ENCODE data around the gene SDC4.

The SDC4 gene

GRCh38 chr20:45342855-45343531 lies 5.2 kb downstream of the SDC4 start:
- no peak for DNase-seq

GRCh38 chr20:45341939-45342854 lies 6.0 kb downstream of the SDC4 start:
- no peak for DNase-seq

DNA sequence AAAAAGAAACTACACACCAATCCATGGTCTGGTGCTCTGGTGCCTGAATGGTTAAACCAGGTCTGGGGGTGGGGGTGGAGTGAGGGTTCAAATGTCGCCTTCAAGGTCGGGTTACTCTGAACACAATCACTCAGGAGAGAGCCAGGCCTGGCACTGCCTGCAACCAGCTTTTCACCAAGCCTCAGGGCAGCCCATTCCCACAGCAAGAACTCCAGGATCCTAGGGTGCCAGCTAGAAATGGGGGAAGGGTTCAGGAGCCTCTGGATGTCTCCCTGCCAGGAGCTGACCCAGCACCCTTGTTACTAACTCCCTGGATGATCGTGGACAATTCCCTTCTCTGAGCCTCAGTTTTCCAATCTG lies 6.7 kb downstream of the SDC4 start:
- DNase-seq = no peak

- DNase-seq = no peak
Observed at GRCh38 chr20:45340951-45341350, 7.3 kb downstream of the SDC4 start.

DNA sequence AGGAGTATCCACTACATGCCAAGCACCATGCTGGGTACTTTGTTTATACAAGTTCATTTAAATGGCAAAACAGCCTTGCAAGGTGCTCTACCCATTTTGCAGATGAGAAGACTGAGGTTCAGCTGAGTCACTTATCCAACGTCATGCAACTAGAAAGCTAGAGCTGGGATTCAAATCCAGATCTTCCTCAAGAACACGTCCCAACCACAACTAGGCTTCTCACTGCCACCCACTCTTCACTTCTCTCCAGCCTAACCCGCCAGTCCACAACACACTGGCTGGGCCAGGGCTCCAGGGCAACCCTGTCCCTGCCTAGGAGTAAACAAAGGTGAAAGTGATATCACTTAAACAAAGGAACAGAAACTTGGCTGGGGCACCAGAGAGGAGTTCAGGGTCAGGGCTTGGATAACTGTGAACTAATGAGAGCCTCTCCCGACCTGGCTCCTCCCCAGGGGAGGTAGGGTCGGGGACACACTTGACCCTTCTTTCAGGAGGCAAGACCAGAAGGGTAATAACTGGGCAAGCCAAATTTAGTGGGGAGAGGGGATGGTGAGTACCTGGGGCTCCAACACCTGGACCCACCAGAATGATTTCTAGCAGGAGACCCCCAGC lies 7.9 kb downstream of the SDC4 start:
- no peak for DNase-seq

DNA sequence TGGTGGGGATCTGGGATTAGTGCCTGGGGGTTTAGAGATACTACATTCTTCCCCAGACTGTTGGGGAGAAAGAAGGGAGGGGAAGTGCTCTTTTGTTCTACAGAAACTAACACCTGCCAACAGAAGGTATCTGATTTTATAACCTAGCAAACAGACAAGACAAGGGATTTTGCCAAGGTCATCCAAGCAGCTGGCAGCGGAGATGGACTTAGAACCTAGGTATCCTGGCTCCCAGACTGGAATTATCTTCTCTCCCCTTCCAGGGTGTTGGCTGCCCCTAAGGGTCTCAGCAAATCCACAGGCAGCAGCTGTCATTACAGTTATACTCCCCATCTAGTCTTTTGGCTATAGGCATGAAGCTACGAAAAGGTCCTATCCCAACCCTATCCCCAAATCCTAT lies 8.4 kb downstream of the SDC4 start:
- DNase-seq = no peak

DNA sequence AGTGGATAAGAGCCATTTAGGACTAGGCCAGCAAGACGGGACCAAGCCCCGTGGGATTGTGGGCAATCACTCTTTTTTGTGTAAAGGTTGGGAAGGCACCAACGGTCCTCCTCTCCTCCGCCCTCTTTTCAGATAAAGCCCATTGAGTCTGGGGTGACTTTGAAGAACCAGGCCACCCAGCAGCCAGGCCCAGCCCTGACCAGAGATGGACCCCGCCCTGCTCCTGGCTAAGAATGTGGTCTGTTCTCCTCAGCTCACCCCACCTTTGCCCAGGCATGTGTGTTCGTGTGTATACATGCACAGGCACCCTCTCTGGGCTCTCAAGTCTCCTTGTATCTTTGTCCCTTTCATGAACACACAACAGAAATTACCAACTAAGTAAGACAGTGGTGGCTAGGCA lies 9.1 kb downstream of the SDC4 start:
- DNase-seq = no peak

GRCh38 chr20:45338121-45339030 lies 9.8 kb downstream of the SDC4 start:
- no peak for DNase-seq

DNA sequence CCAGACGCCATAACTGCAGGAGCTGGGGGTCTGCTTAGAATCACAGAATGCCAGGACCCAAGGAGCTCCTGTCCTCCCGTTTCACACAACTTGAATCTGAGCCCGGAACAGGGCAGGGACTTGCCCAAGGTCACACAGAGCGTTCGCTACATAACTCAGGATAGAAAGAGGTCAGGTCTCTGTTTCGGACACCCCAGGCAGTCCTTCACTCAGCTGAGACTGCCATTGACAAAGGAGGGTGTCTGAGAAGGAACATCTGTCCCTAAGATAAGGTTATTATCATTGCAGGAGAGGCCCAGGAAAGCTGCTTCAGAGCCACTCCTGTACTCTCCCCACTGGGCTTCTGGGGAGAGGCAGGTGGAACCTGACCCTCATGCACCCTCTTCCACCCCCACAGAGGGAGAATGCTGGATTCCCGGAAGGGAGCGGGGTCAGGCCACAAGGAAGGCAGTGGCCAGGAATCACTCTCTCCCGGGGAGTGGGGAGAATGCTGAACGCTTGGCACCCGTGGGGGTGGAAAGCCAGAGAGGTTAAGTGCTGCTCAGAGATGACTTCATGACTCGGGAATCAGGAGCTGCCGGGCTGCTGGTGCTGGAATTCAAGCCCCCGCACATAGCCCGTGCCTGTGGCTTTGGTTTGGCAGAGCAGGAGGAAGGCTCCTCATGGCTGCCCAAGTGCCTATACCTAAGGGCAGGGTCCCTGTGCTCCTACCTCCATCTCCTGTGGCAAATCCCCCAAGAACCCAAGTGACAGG lies 10.7 kb downstream of the SDC4 start:
- DNase-seq = no peak

GRCh38 chr20:45336530-45337366 lies 11.5 kb downstream of the SDC4 start:
- no peak for DNase-seq

- no peak for DNase-seq
Observed at GRCh38 chr20:45330476-45330875, 17.7 kb downstream of the SDC4 start.

DNA sequence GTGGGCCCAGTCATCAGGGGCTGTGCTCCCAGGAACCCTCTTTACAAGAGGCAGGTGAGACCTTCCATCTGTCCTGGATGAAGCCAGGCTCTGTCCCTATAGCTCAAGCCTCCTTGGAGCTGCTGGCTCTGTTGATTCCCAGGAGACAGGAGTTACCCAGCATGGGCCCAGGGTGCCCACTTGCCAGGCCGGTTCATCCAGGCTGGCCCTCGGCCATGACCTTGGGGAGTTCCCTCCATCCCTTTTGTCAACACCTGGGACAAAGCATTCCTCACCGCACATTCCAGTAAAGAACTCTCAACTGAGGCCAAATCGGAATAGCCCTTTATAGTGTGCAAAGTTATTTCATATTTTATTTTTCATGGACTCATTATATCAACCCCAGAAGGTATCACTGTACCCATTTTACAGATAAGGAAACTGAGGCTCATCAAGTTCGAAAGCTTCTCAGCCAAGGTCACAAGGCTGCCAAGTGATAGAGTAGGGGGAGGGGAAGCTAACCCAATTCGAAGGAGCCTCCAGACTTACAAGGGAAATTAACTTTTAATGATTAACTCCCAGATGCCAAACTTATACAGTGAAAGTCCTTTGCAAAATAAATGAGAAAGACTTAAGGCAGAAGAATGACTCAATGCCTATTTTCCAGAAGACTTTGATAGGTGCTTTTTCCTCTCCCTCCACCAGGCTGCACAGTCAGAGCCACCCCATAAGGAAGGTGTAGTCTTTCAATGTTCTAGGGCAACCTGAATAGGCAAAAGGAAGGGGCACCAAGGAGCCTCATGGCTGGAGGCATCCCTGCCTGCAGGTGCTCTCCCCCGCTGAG lies 18.5 kb downstream of the SDC4 start:
- no peak for DNase-seq

DNA sequence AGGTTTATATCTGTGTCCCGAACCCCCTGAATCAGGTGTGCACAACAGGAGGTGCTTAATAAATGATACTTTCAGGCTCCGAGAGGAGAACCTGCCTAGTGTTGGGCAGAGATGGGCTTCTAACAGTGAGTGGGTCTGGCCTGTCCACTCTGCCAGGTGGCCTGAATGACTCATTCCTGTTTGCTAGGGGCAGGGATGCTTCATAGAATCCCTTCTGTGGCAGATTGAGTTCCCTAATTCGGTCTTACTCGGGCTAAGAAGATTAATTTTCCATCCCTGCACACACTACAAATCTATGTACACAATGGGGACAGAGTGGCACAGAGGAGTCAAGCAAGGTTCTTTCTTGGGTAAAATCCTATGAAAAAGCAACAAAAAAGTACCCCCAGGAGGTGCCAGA lies 19.8 kb downstream of the SDC4 start:
- DNase-seq = no peak

GRCh38 chr20:45325371-45325770 lies 22.9 kb downstream of the SDC4 start:
- DNase-seq = no peak

DNA sequence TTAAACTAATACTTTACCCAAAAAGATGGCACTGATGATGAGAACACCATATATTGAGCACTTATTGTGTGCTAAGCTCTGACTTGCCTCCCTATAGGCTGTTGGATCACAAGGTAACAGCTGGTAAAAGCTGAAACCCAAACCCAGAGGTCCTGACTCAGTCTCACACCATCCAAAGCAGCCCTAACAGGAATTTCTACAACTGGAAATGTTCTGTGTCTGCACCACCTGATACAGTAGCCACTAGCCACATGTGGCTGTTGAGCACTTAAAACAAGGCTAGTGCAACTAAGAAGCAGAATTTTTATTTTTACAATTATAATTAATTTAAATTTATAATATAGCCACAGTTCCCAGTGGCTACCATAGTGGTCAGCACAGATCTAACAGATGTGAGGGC lies 24.5 kb downstream of the SDC4 start:
- no peak for DNase-seq

GRCh38 chr20:45322952-45323383 lies 25.3 kb downstream of the SDC4 start:
- DNase-seq = no peak

DNA sequence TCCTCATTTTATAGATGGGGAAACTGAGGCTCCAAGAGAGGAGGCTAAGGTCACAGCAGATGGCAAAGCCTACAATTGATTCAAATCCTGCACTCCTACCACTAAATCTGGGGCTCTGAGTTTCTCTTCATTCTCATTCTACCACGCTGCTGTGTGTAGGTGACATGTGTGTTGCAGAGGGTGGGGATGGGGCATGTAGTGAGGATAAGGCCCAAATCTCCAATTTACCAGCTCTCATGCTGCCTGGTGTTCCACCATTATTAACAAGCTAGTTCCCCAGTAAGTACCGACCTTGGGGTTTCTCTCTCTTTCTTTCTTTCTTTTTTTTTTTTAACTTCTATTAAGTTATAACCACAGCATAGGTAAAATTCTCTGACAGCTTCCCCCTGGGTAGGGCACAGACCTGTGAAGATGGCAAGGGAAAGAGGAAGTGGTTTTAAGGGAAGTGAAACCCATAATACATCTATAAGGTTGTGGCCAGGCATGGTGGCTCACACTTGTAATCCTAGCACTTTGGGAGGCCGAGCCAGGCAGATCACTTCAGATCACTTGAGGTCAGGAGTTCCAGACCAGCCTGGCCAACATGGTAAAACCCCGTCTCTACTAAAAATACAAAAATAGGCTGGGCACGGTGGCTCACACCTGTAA lies 27.2 kb downstream of the SDC4 start:
- peak; percentile 63 for DNase-seq

GRCh38 chr20:45318948-45319347 lies 29.3 kb downstream of the SDC4 start:
- DNase-seq = no peak

DNA sequence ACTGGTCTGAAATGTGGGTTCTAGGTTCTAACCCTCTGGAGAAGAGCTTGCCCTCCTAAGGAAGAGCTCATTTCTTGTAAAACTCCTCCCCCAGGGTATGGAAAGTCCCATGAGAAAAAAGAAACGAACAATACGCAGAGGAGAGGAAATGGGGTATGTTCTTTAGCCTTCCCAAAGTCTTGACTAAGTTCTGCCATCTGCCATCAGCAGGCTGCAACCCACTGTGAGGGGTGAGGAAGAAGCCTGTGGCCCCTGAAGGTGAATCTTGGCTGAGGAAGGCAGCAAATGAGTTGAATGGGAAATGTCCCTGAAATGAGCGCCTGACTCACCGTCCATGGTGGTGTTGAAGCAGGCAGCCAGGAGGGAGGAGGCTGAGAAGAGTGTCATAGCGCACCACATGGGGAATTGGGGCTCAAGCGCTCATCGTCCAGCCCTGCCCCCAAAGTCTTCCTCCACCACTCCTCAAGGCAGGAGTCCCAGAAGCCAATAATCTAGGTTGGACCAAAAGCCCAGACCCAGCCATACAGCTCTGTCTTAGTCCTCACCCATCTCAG lies 29.8 kb downstream of the SDC4 start:
- DNase-seq = peak; percentile 25

Data from activated CD4-positive, alpha-beta T cell treated with anti-CD3 and anti-CD28 coated beads, Interleukin-10, Interleukin-2, amounts not matched to agents 100 ng/mL and 50 ng/mL, durations not matched to agents 16 hours and 8 hours (primary cell).